Hepatocyte (in vitro differentiated cells): ENCODE results near the gene HAUS1. TPM values are rescaled to one million over a fixed set of nuclear protein-coding genes. Genes with fewer than 3 reads are reported as not detected.
"Not testable (repeated sequence)": the region's sequence is repeated elsewhere in the genome, so short reads cannot be mapped to it uniquely, and the experiment has no call there.

Experiments
- DNase-seq: peaks from one replicate; pipeline ENCODE4 v3.0.0-alpha.2; 2016; ENCODE audit warnings: low spot score
- H2AFZ ChIP-seq: fragments of 200-600 bp; sonication (generic); 2 replicates; pipeline ENCODE4 v1.6.0; 2016; ENCODE audit warnings: antibody characterized with exemption, mild to moderate bottlenecking
- H3K27ac ChIP-seq: fragments of 200-600 bp; sonication (generic); 2 replicates; pipeline ENCODE4 v1.5.1; 2016; ENCODE audit warnings: mild to moderate bottlenecking
- H3K27me3 ChIP-seq: fragments of 200-600 bp; sonication (generic); 2 replicates; pipeline ENCODE4 v1.6.1; 2016
- H3K36me3 ChIP-seq: fragments of 200-600 bp; sonication (generic); replicated peaks from 2 replicates; pipeline ENCODE4 v1.5.1; 2016; ENCODE audit warnings: low read depth; ENCODE audit not compliant: insufficient read depth
- H3K4me1 ChIP-seq: fragments of 200-600 bp; sonication (generic); 2 replicates; pipeline ENCODE4 v1.5.1; 2016; ENCODE audit warnings: mild to moderate bottlenecking, moderate library complexity; ENCODE audit not compliant: insufficient read depth
- H3K4me2 ChIP-seq: fragments of 200-600 bp; sonication (generic); 2 replicates; pipeline ENCODE4 v1.6.0; 2016
- H3K4me3 ChIP-seq: fragments of 200-600 bp; sonication (generic); 2 replicates; pipeline ENCODE4 v1.5.1; 2016; ENCODE audit warnings: mild to moderate bottlenecking
- H3K79me2 ChIP-seq: fragments of 200-600 bp; sonication (generic); 2 replicates; pipeline ENCODE4 v1.6.0; 2017; ENCODE audit warnings: mild to moderate bottlenecking
- H3K9me2 ChIP-seq: fragments of 200-600 bp; sonication (generic); replicated peaks from 2 replicates; pipeline ENCODE4 v1.6.0; 2017; ENCODE audit warnings: mild to moderate bottlenecking; ENCODE audit not compliant: insufficient read depth
- H3K9me3 ChIP-seq: fragments of 200-600 bp; sonication (generic); 2 replicates; pipeline ENCODE4 v1.5.1; 2016; ENCODE audit warnings: low read depth, mild to moderate bottlenecking
- H4K20me1 ChIP-seq: fragments of 200-600 bp; sonication (generic); 2 replicates; pipeline ENCODE4 v1.6.0; 2016; ENCODE audit warnings: mild to moderate bottlenecking; ENCODE audit not compliant: insufficient read depth, poor library complexity, severe bottlenecking
- EZH2 ChIP-seq: fragments of 200-600 bp; sonication (generic); IDR thresholded peaks from 2 replicates; pipeline ENCODE4 v1.6.1; 2016; ENCODE audit warnings: antibody characterized with exemption, mild to moderate bottlenecking, borderline replicate concordance
- EZH2phosphoT487 ChIP-seq: fragments of 200-600 bp; sonication (generic); IDR thresholded peaks from one replicate; pipeline ENCODE4 v1.6.1; 2018; ENCODE audit warnings: antibody characterized with exemption, mild to moderate bottlenecking, low read depth, moderate library complexity; ENCODE audit not compliant: unreplicated experiment, severe bottlenecking
- WGBS: methylation state at CpG from one replicate; pipeline ENCODE4 v1.1.6; 2016; ENCODE audit warnings: low lambda C conversion rate; ENCODE audit errors: missing lambda C conversion rate; 5-methylcytosine and 5-hydroxymethylcytosine counted together
- polyA plus RNA-seq: library from polyadenylated mRNA; unstranded; fragments of >200 nt; fragmentation: Nextera tagmentation; extraction: Ambion mirVana; gene quantifications from 2 replicates; pipeline ENCODE4 v1.2.1, GENCODE V29; 2016
- total RNA-seq: library from RNA; depleted of rRNA; stranded (reverse); fragments of >200 nt; gene quantifications from 2 replicates; pipeline ENCODE4 v1.2.3, GENCODE V29; 2014
- TF ChIP-seq, protein P1 (sequence below): fragments of 200-600 bp; sonication (generic); IDR thresholded peaks from 2 replicates; pipeline ENCODE4 v1.5.1; 2016; ENCODE audit warnings: antibody characterized with exemption, mild to moderate bottlenecking; ENCODE audit not compliant: poor library complexity

HAUS1 gene
- total and polyA plus RNA-seq, 2 experiments from 2014 or later = 36.5 to 51.8 TPM

DNA sequence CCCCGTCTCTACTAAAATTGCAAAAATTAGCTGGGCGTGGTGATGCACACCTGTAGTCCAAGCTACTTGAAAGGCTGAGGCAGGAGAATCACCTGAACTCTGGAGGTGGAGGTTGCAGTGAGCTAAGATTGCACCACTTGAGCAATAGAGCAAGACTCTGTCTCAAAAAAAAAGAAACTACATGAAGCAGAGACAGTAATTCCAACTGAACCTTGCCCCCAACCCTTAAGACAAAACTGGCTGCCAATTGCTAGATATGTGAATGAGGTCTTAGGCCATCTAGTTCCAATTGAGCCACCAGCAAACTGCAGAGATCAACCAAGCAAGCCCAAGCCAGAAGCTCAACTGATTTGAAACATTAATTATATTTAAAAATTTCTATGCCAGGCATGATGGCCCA, 25.9 kb downstream of the HAUS1 start:
- Histone ChIP-seq H3K79me2 (no peaks in the 10 kb centered on the region), H3K27ac (no peak overlapping the region), H3K4me1 (no peaks in the 10 kb centered on the region), H3K4me2 (no peak overlapping the region), H4K20me1 (no peaks in the 10 kb centered on the region), H3K36me3 (no peaks in the 10 kb centered on the region), H3K4me3 (no peak overlapping the region), H3K27me3 (no peaks in the 10 kb centered on the region), H3K9me3 (no peaks in the 10 kb centered on the region), H2AFZ (no peak overlapping the region), H3K9me2 (no peaks in the 10 kb centered on the region)
- 97% methylated on average over 2 of the region's 2 CpGs for WGBS
- DNase-seq = peak; percentile 21
- no peak for TF ChIP-seq EZH2phosphoT487
- TF ChIP-seq EZH2 = no peak
- TF ChIP-seq, protein P1, sequence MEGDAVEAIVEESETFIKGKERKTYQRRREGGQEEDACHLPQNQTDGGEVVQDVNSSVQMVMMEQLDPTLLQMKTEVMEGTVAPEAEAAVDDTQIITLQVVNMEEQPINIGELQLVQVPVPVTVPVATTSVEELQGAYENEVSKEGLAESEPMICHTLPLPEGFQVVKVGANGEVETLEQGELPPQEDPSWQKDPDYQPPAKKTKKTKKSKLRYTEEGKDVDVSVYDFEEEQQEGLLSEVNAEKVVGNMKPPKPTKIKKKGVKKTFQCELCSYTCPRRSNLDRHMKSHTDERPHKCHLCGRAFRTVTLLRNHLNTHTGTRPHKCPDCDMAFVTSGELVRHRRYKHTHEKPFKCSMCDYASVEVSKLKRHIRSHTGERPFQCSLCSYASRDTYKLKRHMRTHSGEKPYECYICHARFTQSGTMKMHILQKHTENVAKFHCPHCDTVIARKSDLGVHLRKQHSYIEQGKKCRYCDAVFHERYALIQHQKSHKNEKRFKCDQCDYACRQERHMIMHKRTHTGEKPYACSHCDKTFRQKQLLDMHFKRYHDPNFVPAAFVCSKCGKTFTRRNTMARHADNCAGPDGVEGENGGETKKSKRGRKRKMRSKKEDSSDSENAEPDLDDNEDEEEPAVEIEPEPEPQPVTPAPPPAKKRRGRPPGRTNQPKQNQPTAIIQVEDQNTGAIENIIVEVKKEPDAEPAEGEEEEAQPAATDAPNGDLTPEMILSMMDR = no peak

DNA sequence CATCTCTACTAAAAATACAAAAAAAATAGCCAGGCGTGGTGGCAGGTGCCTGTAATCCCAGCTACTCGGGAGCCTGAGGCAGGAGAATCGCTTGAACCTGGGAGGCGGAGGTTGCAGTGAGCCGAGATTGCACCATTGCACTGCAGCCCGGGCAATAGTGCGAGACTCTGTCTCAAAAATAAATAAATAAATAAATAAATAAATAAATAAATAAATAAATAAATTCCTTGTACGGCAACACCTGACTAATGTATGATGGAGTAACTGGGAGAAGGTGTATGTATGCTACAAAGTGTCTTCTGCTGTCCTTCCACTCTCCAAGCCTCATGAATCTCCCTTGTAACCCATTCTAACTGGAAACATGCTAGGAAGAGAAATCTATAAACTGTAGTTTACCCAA, 26.4 kb downstream of the HAUS1 start:
- H2AFZ ChIP-seq, H3K4me2 ChIP-seq, H3K27me3 ChIP-seq, H3K9me3 ChIP-seq, H3K9me2 ChIP-seq, H3K4me1 ChIP-seq, DNase-seq, H4K20me1 ChIP-seq, H3K27ac ChIP-seq, H3K36me3 ChIP-seq, H3K79me2 ChIP-seq, H3K4me3 ChIP-seq: not testable (repeated sequence)
- 96% methylated on average over 8 of the region's 8 CpGs for WGBS

DNA sequence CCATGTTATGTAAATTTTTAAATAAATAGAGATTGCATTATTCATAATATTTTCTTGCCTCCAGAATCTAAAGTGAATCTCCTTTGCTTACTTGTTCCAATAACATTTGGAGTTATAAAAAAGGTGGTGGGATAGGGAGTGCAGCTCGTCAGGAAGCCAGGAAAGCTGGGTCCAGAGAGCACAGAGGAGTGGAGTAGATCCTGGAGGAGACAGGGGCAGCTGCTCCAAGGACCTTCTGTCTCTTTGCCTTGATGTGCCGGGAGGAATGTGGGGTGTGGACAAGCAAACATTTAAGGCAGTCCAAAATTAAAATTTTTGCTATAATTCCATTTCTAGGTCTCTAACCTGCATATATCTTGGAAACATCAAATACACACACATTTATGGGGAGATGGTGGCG, 29.3 kb downstream of the HAUS1 start:
- Histone ChIP-seq H2AFZ (no peak overlapping the region), H3K4me3 (no peak overlapping the region), H3K4me2 (no peak overlapping the region), H3K4me1 (no peaks in the 10 kb centered on the region), H3K36me3 (no peaks in the 10 kb centered on the region), H3K9me3 (no peaks in the 10 kb centered on the region), H3K27ac (no peak overlapping the region), H3K79me2 (no peaks in the 10 kb centered on the region), H4K20me1 (no peaks in the 10 kb centered on the region), H3K9me2 (no peaks in the 10 kb centered on the region), H3K27me3 (no peaks in the 10 kb centered on the region)
- 83% methylated on average over 3 of the region's 3 CpGs for WGBS
- TF ChIP-seq, protein P1 = no peak
- TF ChIP-seq EZH2 (no peak), EZH2phosphoT487 (no peak)
- no peak for DNase-seq

DNA sequence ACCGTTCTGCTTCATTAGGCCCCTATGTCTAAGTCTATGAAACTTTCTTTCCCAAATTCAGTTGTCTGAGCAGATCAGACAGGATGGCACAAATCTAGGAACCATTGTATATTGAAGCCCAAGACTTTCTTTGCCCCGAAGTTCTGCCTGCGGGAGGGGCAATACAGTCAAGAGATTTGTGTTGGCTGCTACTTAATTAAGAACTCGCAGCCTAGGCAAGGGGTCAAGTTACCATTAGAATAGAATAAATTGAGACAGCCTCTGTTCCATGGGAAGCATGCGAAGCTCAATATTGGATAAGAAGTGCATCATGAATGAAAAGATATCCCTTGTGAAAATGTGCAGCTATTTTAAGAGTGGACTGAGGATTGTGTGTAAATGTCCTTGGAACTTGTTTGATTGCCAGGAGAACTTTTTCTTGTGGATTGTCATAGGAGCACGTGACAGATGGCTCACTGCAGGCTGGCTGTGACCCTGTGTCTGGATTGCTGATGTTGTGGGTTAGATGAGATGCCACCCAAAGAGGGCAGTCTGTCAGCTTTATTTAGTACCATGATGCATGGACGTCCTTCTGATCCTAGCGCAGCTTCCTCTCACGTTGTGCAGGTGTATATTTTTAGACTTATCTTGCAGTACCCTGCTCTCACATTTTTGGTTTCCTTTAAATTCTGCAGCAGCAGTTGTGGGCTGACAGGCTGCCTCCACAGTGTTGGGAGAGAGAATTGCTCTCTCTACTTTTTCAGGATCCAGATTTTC, 30.9 kb downstream of the HAUS1 start:
- Histone ChIP-seq H3K4me1 (no peaks in the 10 kb centered on the region), H3K27ac (no peak overlapping the region), H3K4me3 (no peak overlapping the region), H3K36me3 (no peaks in the 10 kb centered on the region), H3K9me3 (no peaks in the 10 kb centered on the region), H3K79me2 (no peaks in the 10 kb centered on the region), H3K4me2 (no peak overlapping the region), H3K27me3 (no peaks in the 10 kb centered on the region), H2AFZ (no peak overlapping the region), H4K20me1 (no peaks in the 10 kb centered on the region), H3K9me2 (no peaks in the 10 kb centered on the region)
- TF ChIP-seq EZH2phosphoT487 = no peak
- TF ChIP-seq EZH2 = no peak
- TF ChIP-seq, protein P1 = no peak
- no peak for DNase-seq
- 77% methylated on average over 9 of the region's 9 CpGs for WGBS
